HG03439 (cell line): ENCODE measurements around the gene GBGT1.

Experiments used
- ATAC-seq: cut with Tn5 transposase; IDR thresholded peaks from one replicate; pipeline ENCODE4 v1.9.1; 2021; ENCODE audit warnings: mild to moderate bottlenecking, moderate library complexity; ENCODE audit not compliant: unreplicated experiment

The GBGT1 gene

GRCh38 chr9:133117271-133118178 is 46.2 kb downstream of the GBGT1 start:
- no peak for ATAC-seq

GRCh38 chr9:133116346-133117231 is 47.1 kb downstream of the GBGT1 start:
- ATAC-seq, result no peak

GRCh38 chr9:133115604-133116345 is 47.9 kb downstream of the GBGT1 start:
- peak; percentile 71 for ATAC-seq

- ATAC-seq, result no peak
These were observed 48.7 kb downstream of the GBGT1 start for GRCh38 chr9:133114886-133115603.

- ATAC-seq, result no peak
These were observed 49.5 kb downstream of the GBGT1 start for GRCh38 chr9:133113949-133114885.

- no peak for ATAC-seq
These were observed 50.4 kb downstream of the GBGT1 start for GRCh38 chr9:133113163-133113948.

GRCh38 chr9:133112663-133113026 is 51.1 kb downstream of the GBGT1 start:
- no peak for ATAC-seq

- no peak for ATAC-seq
These were observed 51.7 kb downstream of the GBGT1 start for GRCh38 chr9:133111808-133112662.

- ATAC-seq, result no peak
These were observed 53.6 kb downstream of the GBGT1 start for GRCh38 chr9:133109931-133110650.

- ATAC-seq, result no peak
These were observed 54.7 kb downstream of the GBGT1 start for GRCh38 chr9:133108794-133109641.

GRCh38 chr9:133107961-133108793 is 55.5 kb downstream of the GBGT1 start:
- no peak for ATAC-seq

- ATAC-seq, result no peak
These were observed 56.4 kb downstream of the GBGT1 start for GRCh38 chr9:133107245-133107722.

- no peak for ATAC-seq
These were observed 57.0 kb downstream of the GBGT1 start for GRCh38 chr9:133106511-133107244.

- no peak for ATAC-seq
These were observed 58.3 kb downstream of the GBGT1 start for GRCh38 chr9:133105461-133105770.
